Sigmoid colon (tissue), 7 donors: Measurements from ENCODE around the gene SULT2A1. TPM values are rescaled to one million over a fixed set of nuclear protein-coding genes. Genes with fewer than 3 reads are reported as not detected.
A peak's percentile ranks its signal among the peaks of the same experiment; 100 is the strongest.
"Not testable (repeated sequence)": the region's sequence is repeated elsewhere in the genome, so short reads cannot be mapped to it uniquely, and the experiment has no call there.

Experiments used
- DNase-seq: peaks from one replicate; pipeline ENCODE4 v3.0.0-alpha.2; 2019
- H3K27ac ChIP-seq, 4 donors: fragments of 200-600 bp; sonication (generic); one replicate each; pipeline ENCODE4 v1.5.1; 2016 to 2019; ENCODE audit warnings: mild to moderate bottlenecking in 1 of 4
- H3K27me3 ChIP-seq, 3 donors: fragments of 200-600 bp; sonication (generic); one replicate each; pipeline ENCODE4 v1.5.1; 2019; ENCODE audit warnings: mild to moderate bottlenecking in 1 of 3
- H3K36me3 ChIP-seq, 4 donors: fragments of 200-600 bp; sonication (generic); one replicate each; pipeline ENCODE4 v1.5.1; 2016 to 2019
- H3K4me1 ChIP-seq, 4 donors: fragments of 200-600 bp; sonication (generic); one replicate each; pipeline ENCODE4 v1.5.1; 2017 to 2019
- H3K4me3 ChIP-seq, 4 donors: fragments of 200-600 bp; sonication (generic); one replicate each; pipeline ENCODE4 v1.5.1; 2017 to 2019; ENCODE audit warnings: mild to moderate bottlenecking in 2 of 4, moderate library complexity in 1 of 4
- H3K9me3 ChIP-seq, 4 donors: fragments of 200-600 bp in 3 of 4; sonication (generic) in 3 of 4; one replicate each; pipeline versions ENCODE4 v1.5.1 to v1.6.1; 2013 to 2019
- EP300 ChIP-seq, 4 donors: sonication (generic); formaldehyde crosslinking; IDR thresholded peaks; one replicate each; pipeline ENCODE4 v1.6.1; 2017; ENCODE audit warnings: antibody characterized with exemption in 4 of 4
- POLR2A ChIP-seq, 2 donors: fragments of 450-650 bp; IDR thresholded peaks; one replicate each; pipeline ENCODE4 v1.6.1; 2016; ENCODE audit warnings: antibody characterized with exemption in 2 of 2, mild to moderate bottlenecking in 2 of 2, moderate library complexity in 2 of 2
- POLR2AphosphoS5 ChIP-seq, 4 donors: sonication (generic); formaldehyde crosslinking; IDR thresholded peaks; one replicate each; pipeline ENCODE4 v1.6.1; 2017; ENCODE audit warnings: antibody characterized with exemption in 4 of 4
- WGBS, 2 donors: extraction: QIAGEN DNeasy Blood & Tissue Kit; methylation state at CpG; one replicate each; pipeline ENCODE4 v1.1.7; 2013; 5-methylcytosine and 5-hydroxymethylcytosine counted together
- intact Hi-C: fragments of 100-400 bp; cut with DNase I; formaldehyde crosslinking; loops from one replicate; pipeline ENCODE4 v1.15.1; 2023
- polyA plus RNA-seq, 3 donors: library from polyadenylated mRNA; stranded (reverse); fragments of 200-250 nt; gene quantifications; one replicate each; pipeline ENCODE4 v1.2.3, GENCODE V29; 2013
- total RNA-seq, 4 donors: library from RNA; depleted of rRNA; stranded (reverse); fragments of >200 nt; gene quantifications; one replicate each; pipeline ENCODE4 v1.1.0, GENCODE V29; 2016
- TF ChIP-seq, protein P1 (sequence below), 4 experiments: fragments of 450-650 bp in 3 of 4; fragments of 200-600 bp in 1 of 4; IDR thresholded peaks; one replicate each; pipeline ENCODE4 v1.5.1; 2016 to 2019; ENCODE audit warnings: antibody characterized with exemption in 4 of 4, mild to moderate bottlenecking in 3 of 4, moderate library complexity in 2 of 4
- donor health status: healthy with polysubstance abuse.
- donor health status: Bipolar disorder and iron deficiency.
- donor health status: healthy.

SULT2A1 gene, protein sequence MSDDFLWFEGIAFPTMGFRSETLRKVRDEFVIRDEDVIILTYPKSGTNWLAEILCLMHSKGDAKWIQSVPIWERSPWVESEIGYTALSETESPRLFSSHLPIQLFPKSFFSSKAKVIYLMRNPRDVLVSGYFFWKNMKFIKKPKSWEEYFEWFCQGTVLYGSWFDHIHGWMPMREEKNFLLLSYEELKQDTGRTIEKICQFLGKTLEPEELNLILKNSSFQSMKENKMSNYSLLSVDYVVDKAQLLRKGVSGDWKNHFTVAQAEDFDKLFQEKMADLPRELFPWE
- total RNA-seq (not detected), polyA plus RNA-seq (under 1 TPM in 2 of 3 donors, not detected in 1; 0.07 to 0.23 TPM)

DNA sequence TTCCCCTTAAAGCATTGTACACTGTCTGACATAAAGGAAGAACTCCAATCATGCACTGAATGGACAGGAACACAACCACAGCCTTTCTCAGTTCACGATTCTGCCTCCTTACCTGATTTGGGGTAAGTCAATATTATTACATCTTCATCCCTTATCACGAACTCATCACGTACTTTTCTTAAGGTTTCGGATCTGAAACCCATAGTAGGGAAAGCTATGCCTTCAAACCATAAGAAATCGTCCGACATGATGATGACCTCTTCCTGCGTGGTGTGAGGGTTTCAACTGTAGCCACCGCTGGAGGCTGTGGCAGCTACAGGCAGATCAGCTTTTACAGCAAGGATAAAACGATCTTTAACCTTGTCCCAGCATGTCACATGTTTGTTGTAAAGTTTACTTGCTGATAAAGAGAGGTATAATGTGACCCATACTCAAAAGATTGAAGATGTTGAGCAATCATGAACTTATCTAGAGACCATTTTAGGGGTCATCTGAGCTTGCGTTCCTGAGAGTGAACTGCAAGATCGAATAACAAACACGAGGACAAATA is at the start of gene SULT2A1:
SULT2A1 (minus strand) TSS at position 306 of the 550 bp plus-strand sequence; CDS start at position 248, 58 bp downstream.
- no peaks in the 10 kb centered on the region for H3K27me3 ChIP-seq
- intact Hi-C loops = no loop called here
- no peak within 1 kb of the TSS for H3K4me3 ChIP-seq
- no peaks in the 10 kb centered on the region for H3K4me1 ChIP-seq
- no peaks in the 10 kb centered on the region for H3K36me3 ChIP-seq
- 36 to 67% methylated on average over 12 of the region's 12 CpGs for WGBS, 2 donors
- no peak within 1 kb of the TSS for H3K27ac ChIP-seq
- peak; percentile 3 for DNase-seq
- no peaks in the 10 kb centered on the region for H3K9me3 ChIP-seq
- TF ChIP-seq, protein P1, sequence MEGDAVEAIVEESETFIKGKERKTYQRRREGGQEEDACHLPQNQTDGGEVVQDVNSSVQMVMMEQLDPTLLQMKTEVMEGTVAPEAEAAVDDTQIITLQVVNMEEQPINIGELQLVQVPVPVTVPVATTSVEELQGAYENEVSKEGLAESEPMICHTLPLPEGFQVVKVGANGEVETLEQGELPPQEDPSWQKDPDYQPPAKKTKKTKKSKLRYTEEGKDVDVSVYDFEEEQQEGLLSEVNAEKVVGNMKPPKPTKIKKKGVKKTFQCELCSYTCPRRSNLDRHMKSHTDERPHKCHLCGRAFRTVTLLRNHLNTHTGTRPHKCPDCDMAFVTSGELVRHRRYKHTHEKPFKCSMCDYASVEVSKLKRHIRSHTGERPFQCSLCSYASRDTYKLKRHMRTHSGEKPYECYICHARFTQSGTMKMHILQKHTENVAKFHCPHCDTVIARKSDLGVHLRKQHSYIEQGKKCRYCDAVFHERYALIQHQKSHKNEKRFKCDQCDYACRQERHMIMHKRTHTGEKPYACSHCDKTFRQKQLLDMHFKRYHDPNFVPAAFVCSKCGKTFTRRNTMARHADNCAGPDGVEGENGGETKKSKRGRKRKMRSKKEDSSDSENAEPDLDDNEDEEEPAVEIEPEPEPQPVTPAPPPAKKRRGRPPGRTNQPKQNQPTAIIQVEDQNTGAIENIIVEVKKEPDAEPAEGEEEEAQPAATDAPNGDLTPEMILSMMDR (IDR thresholded peaks at IDR 0.05) = no peak
- TF ChIP-seq POLR2AphosphoS5 (IDR thresholded peaks at IDR 0.05) = no peak
- no peak for TF ChIP-seq EP300 (IDR thresholded peaks at IDR 0.05)

DNA sequence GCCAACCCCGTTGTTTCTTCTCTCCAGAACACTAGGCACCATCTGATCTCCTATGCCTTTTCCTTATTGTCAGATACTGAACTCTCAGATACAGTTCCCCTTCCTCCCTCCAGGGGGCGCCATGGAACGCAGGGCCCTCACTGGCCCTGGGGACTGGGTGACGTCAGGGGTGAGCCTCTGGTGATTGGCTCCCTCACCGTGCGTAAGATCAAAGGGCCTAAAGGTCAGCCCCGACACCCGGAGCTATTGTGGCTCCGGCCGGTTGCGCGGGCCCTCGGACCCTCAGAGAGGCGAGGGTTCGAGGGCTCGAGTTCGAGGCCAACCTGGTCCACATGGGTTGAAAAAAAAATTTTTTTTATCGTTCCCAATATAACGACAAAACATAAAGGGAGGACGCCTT is 42.5 kb upstream of the SULT2A1 start:
- intact Hi-C loops, H3K9me3 ChIP-seq, H3K4me3 ChIP-seq, H3K27me3 ChIP-seq, DNase-seq, H3K27ac ChIP-seq, H3K4me1 ChIP-seq, H3K36me3 ChIP-seq: not testable (repeated sequence)
- 75% methylated on average over 13 of the region's 20 CpGs; no CpG with 5 or more reads in 1 of the 2 donors for WGBS, 2 donors

DNA sequence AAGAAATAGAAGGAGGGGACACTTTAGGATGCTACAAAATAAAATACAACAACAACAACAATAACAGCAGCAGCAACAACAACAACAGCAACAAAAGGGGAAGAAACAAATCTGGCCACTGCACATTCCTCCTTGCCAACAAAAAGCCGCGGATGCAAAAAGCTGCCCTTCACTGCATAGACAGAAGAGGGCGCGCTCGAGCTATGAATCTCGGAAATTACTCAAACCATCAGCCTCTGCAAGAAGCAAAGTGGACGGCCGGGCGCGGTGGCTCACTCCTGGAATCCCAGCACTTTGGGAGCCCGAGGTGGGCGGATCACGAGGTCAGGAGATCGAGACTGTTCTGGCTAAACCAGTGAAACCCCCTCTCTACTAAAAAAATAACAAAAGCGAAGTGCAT is 34.0 kb upstream of the SULT2A1 start:
- WGBS, 2 donors = 1 to 3% methylated on average over 10 of the region's 15 CpGs
- H3K4me3 ChIP-seq, H3K36me3 ChIP-seq, DNase-seq, intact Hi-C loops, H3K27ac ChIP-seq, H3K9me3 ChIP-seq, H3K27me3 ChIP-seq, H3K4me1 ChIP-seq: not testable (repeated sequence)
- TF ChIP-seq POLR2AphosphoS5 (IDR thresholded peaks at IDR 0.05) = peak in 1 of 4 donors; percentile 44
- TF ChIP-seq, protein P1 (IDR thresholded peaks at IDR 0.05) = peak in 3 of 4 experiments; percentile 27 to 63 (median 31)

DNA sequence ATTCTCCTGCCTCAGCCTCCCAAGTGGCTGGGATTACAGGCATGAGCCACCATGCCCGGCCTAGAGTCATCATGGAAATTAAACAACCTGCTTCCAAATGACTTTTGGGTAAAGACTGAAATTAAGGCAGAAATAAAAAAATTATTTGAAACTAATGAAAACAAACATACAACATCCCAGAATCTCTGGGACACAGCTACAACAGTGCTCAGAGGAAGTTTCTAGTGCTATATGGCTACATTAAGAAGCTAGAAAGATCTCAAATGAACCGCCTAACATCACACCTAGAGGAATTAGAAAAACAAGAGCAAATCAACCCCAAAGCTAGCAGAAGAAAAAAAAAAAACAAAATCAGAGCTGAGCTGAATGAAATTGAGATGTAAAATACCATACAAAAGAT is 24.1 kb upstream of the SULT2A1 start:
- H3K4me3 ChIP-seq, H3K36me3 ChIP-seq, H3K9me3 ChIP-seq, H3K27ac ChIP-seq, H3K27me3 ChIP-seq, H3K4me1 ChIP-seq, intact Hi-C loops: not testable (repeated sequence)
- peak; percentile 6 for DNase-seq
- WGBS, 2 donors = 89 to 91% methylated on average over 1 of the region's 2 CpGs

DNA sequence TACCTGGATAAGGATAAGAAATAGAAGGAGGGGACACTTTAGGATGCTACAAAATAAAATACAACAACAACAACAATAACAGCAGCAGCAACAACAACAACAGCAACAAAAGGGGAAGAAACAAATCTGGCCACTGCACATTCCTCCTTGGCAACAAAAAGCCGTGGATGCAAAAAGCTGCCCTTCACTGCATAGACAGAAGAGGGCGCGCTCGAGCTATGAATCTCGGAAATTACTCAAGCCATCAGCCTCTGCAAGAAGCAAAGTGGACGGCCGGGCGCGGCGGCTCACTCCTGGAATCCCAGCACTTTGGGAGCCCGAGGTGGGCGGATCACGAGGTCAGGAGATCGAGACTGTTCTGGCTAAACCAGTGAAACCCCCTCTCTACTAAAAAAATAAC is 23.2 kb upstream of the SULT2A1 start:
- H3K4me1 ChIP-seq, H3K36me3 ChIP-seq, H3K9me3 ChIP-seq, H3K27ac ChIP-seq, H3K4me3 ChIP-seq, intact Hi-C loops, H3K27me3 ChIP-seq: not testable (repeated sequence)
- WGBS, 2 donors = 0 to 1% methylated on average over 9 to 10 of the region's 14 CpGs
- DNase-seq = peak; percentile 89
- TF ChIP-seq, protein P1 (IDR thresholded peaks at IDR 0.05) = peak in 2 of 4 experiments; percentile 7 to 57

DNA sequence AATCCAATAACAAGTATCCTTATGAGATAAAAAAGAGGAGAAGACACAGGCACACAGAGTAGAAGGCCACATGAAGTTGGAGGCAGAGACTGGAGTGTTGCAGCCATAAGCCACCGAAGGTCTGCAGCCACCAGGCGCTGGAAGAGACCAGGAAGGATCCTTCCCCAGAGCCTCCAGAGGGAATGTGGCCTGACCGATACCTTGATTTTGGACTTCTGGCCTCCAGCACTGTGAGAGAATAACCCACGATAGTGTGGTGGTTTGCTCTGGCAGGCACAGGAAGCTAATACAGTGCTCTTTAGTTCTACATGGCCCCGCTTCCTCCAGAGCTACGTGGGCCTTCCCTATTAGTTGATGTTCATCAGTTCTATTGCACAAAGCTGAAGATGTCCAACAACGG is 15.3 kb upstream of the SULT2A1 start:
- Histone ChIP-seq H3K9me3 (peaks cover 0 to under 1% (median 0%) of the 10 kb centered on the region in 4 donors), H3K4me3 (no peak overlapping the region), H3K27me3 (peaks cover 0 to 14% (median 0%) of the 10 kb centered on the region in 3 donors), H3K36me3 (no peaks in the 10 kb centered on the region), H3K4me1 (no peaks in the 10 kb centered on the region), H3K27ac (no peak overlapping the region)
- peak; percentile 12 for DNase-seq
- intact Hi-C loops = no loop called here
- TF ChIP-seq POLR2AphosphoS5 (IDR thresholded peaks at IDR 0.05) (no peak), POLR2A (IDR thresholded peaks at IDR 0.05) (no peak), EP300 (IDR thresholded peaks at IDR 0.05) (no peak)
- TF ChIP-seq, protein P1 (IDR thresholded peaks at IDR 0.05) = no peak
- WGBS, 2 donors = 80 to 86% methylated on average over 7 of the region's 7 CpGs
